K562 (cell line): ENCODE results near the gene BAG5. TPM values are rescaled to one million over a fixed set of nuclear protein-coding genes. Genes with fewer than 3 reads are reported as not detected.

ENCODE experiments used
- CCNT2 ChIP-seq: IDR thresholded peaks from 2 replicates; pipeline ENCODE4 v1.6.1; 2011; ENCODE audit warnings: borderline replicate concordance, low read depth, mild to moderate bottlenecking, moderate library complexity, mixed read lengths, low read length; ENCODE audit not compliant: insufficient read length; ENCODE audit errors: extremely low read depth
- CREB1 ChIP-seq, 2 experiments: sonication (generic) in 1 of 2; formaldehyde crosslinking in 1 of 2; IDR thresholded peaks; 2 replicates each; pipeline versions ENCODE4 v1.6.1 to v1.8.0; 2012 to 2022; ENCODE audit warnings: inconsistent platforms in 1 of 2, mild to moderate bottlenecking in 1 of 2, missing genetic modification reagents in 1 of 2, moderate library complexity in 1 of 2
- CTBP1 ChIP-seq: fragments of 450-650 bp; IDR thresholded peaks from 2 replicates; pipeline ENCODE4 v1.6.1; 2016; ENCODE audit warnings: borderline replicate concordance
- DNMT1 ChIP-seq: fragments of 450-650 bp; IDR thresholded peaks from 2 replicates; pipeline ENCODE4 v1.6.1; 2016; ENCODE audit warnings: antibody characterized with exemption, mild to moderate bottlenecking
- ELF4 ChIP-seq: fragments of 450-650 bp; formaldehyde crosslinking; IDR thresholded peaks from 2 replicates; pipeline ENCODE4 v1.4.0; 2022; ENCODE audit warnings: missing genetic modification characterization
- EP300 ChIP-seq: IDR thresholded peaks from 2 replicates; pipeline ENCODE4 v1.6.1; 2012; ENCODE audit warnings: low read length, improper control_type of control experiment
- ESRRB ChIP-seq: fragments of 250-450 bp; sonication (Bioruptor Pico); IDR thresholded peaks from 2 replicates; pipeline ENCODE4 v1.5.0; 2020; ENCODE audit warnings: mild to moderate bottlenecking, moderate library complexity, borderline replicate concordance
- EZH2 ChIP-seq: IDR thresholded peaks from 2 replicates; pipeline ENCODE4 v1.6.1; 2012; ENCODE audit warnings: low read depth, mild to moderate bottlenecking, inconsistent platforms, low read length, borderline replicate concordance
- HDAC2 ChIP-seq: fragments of 450-650 bp; IDR thresholded peaks from 2 replicates; pipeline ENCODE4 v1.6.1; 2016; ENCODE audit warnings: mild to moderate bottlenecking
- HSF4 ChIP-seq: fragments of 250-450 bp; sonication (Bioruptor Pico); IDR thresholded peaks from 2 replicates; pipeline ENCODE4 v2.1.2; 2022; ENCODE audit warnings: mild to moderate bottlenecking, moderate library complexity, borderline replicate concordance
- IFI16 ChIP-seq: fragments of 250-450 bp; sonication (Bioruptor Pico); IDR thresholded peaks from 2 replicates; pipeline ENCODE4 v2.1.2; 2022; ENCODE audit warnings: mild to moderate bottlenecking, inconsistent platforms
- L3MBTL2 ChIP-seq: fragments of 450-650 bp; IDR thresholded peaks from 2 replicates; pipeline ENCODE4 v1.6.1; 2016; ENCODE audit warnings: mild to moderate bottlenecking, moderate library complexity
- LARP7 ChIP-seq: fragments of 450-650 bp; IDR thresholded peaks from 2 replicates; pipeline ENCODE4 v1.6.1; 2016
- LCOR ChIP-seq: sonication (generic); formaldehyde crosslinking; IDR thresholded peaks from 2 replicates; pipeline ENCODE4 v1.8.0; 2022; ENCODE audit warnings: mild to moderate bottlenecking, missing genetic modification reagents
- MTF1 ChIP-seq: fragments of 250-450 bp; sonication (Bioruptor Pico); IDR thresholded peaks from 2 replicates; pipeline ENCODE4 v1.9.0; 2021; ENCODE audit warnings: moderate library complexity, mild to moderate bottlenecking, inconsistent platforms, borderline replicate concordance
- NCOR1 ChIP-seq: fragments of 450-650 bp; IDR thresholded peaks from 2 replicates; pipeline ENCODE4 v1.6.1; 2016; ENCODE audit warnings: mild to moderate bottlenecking, moderate library complexity
- NFE2L1 ChIP-seq: fragments of 450-650 bp; IDR thresholded peaks from 2 replicates; pipeline ENCODE4 v1.6.1; 2016; ENCODE audit warnings: missing genetic modification characterization, low read depth, mild to moderate bottlenecking, missing compliant biosample characterization, moderate library complexity, borderline replicate concordance
- PHF8 ChIP-seq: fragments of 200-600 bp; sonication (generic); IDR thresholded peaks from 2 replicates; pipeline ENCODE4 v1.6.1; 2012; ENCODE audit warnings: mixed run types, mild to moderate bottlenecking, inconsistent platforms, low read length, moderate library complexity, borderline replicate concordance
- SAFB ChIP-seq: fragments of 200-400 bp; formaldehyde crosslinking; IDR thresholded peaks from 2 replicates; pipeline ENCODE4 v1.6.1; 2017; ENCODE audit warnings: low read depth, low read length, borderline replicate concordance
- SMARCA4 ChIP-seq: fragments of 450-650 bp; IDR thresholded peaks from 2 replicates; pipeline ENCODE4 v1.6.1; 2016
- SRSF9 ChIP-seq: fragments of 200-400 bp; formaldehyde crosslinking; IDR thresholded peaks from 2 replicates; pipeline ENCODE4 v1.6.1; 2017; ENCODE audit warnings: low read depth, low read length, borderline replicate concordance
- TAF1 ChIP-seq: IDR thresholded peaks from 2 replicates; pipeline ENCODE4 v1.6.1; 2011; ENCODE audit warnings: mild to moderate bottlenecking, low read length, moderate library complexity; ENCODE audit not compliant: insufficient read depth, control insufficient read depth, severe bottlenecking; ENCODE audit errors: extremely low read depth
- ZNF121 ChIP-seq: sonication (generic); formaldehyde crosslinking; conservative IDR thresholded peaks from 2 replicates; pipeline ENCODE4 v1.8.0; 2022; ENCODE audit warnings: missing genetic modification reagents
- ZNF76 ChIP-seq: fragments of 250-450 bp; sonication (Bioruptor Pico); IDR thresholded peaks from 2 replicates; pipeline ENCODE4 v1.4.0; 2020; ENCODE audit warnings: mild to moderate bottlenecking, moderate library complexity, borderline replicate concordance
- polyA plus RNA-seq, 8 experiments: library from polyadenylated mRNA; depleted of rRNA in 4 of 8; stranded (reverse) in 5 of 8; unstranded in 3 of 8; fragments of >200 nt; fragmentation: Nextera tagmentation in 2 of 8; fragmentation: Illumina TruSeq in 1 of 8; extraction: Ambion mirVana in 2 of 8; extraction: Trizol in 1 of 8; gene quantifications; 2 replicates each; pipeline versions ENCODE4 v1.2.1 to v1.2.3, GENCODE V29; 2011 to 2014; ENCODE audit warnings: inconsistent platforms in 1 of 8, missing spikeins in 1 of 8
- total RNA-seq, 7 experiments: library from RNA; depleted of rRNA in 6 of 7; stranded (reverse); fragments of >200 nt in 6 of 7; fragmentation: Illumina TruSeq in 2 of 7; extraction: Trizol in 2 of 7; gene quantifications; 2 replicates each; pipeline versions ENCODE4 v1.2.1 to v1.2.3, GENCODE V29; 2011 to 2021; ENCODE audit warnings: low replicate concordance in 1 of 7
- TF ChIP-seq, protein P1 (sequence below): fragments of 200-800 bp; sonication (Bioruptor generic); IDR thresholded peaks from 2 replicates; pipeline ENCODE4 v1.6.1; 2017; ENCODE audit warnings: missing genetic modification characterization, missing compliant biosample characterization
- TF ChIP-seq, protein P2 (sequence below): fragments of 450-650 bp; formaldehyde crosslinking; IDR thresholded peaks from 2 replicates; pipeline ENCODE4 v1.4.0; 2020; ENCODE audit warnings: mild to moderate bottlenecking, mixed read lengths

Gene BAG5
- total and polyA plus RNA-seq, 9 of the 15 experiments (the other 6 are each of a cell fraction or from before 2014, with no cell fraction given), result 7.9 to 21.4 (median 13.2) TPM

- TF ChIP-seq HSF4 (CRISPR knock-in tag) (no peak), HDAC2 (no peak), CTBP1 (0 out of 2 replicates have a peak, but pooled peaks have one; percentile 19), ZNF121 (CRISPR knock-in tag) (no peak), NCOR1 (no peak), SRSF9 (no peak), ESRRB (CRISPR knock-in tag) (no peak), EZH2 (no peak), ZNF76 (CRISPR knock-in tag) (no peak), L3MBTL2 (peak; percentile 0; the same call in 1 of the 2 replicates), IFI16 (no peak), LCOR (CRISPR knock-in tag) (no peak), CREB1 (IDR thresholded peaks at IDR 0.05) (peak; percentile 71), CREB1 (CRISPR knock-in tag; IDR thresholded peaks at IDR 0.05) (no peak), SAFB (0 out of 2 replicates have a peak, but pooled peaks have one; percentile 14), EP300 (no peak), SMARCA4 (no peak), ELF4 (no peak), LARP7 (no peak), PHF8 (peak; percentile 18; the same call in 1 of the 2 replicates), MTF1 (CRISPR knock-in tag) (no peak), NFE2L1 (no peak), CCNT2 (no peak), TAF1 (no peak), DNMT1 (no peak)
- TF ChIP-seq, protein P1, sequence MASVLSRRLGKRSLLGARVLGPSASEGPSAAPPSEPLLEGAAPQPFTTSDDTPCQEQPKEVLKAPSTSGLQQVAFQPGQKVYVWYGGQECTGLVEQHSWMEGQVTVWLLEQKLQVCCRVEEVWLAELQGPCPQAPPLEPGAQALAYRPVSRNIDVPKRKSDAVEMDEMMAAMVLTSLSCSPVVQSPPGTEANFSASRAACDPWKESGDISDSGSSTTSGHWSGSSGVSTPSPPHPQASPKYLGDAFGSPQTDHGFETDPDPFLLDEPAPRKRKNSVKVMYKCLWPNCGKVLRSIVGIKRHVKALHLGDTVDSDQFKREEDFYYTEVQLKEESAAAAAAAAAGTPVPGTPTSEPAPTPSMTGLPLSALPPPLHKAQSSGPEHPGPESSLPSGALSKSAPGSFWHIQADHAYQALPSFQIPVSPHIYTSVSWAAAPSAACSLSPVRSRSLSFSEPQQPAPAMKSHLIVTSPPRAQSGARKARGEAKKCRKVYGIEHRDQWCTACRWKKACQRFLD (CRISPR knock-in tag), result no peak
- TF ChIP-seq, protein P2, sequence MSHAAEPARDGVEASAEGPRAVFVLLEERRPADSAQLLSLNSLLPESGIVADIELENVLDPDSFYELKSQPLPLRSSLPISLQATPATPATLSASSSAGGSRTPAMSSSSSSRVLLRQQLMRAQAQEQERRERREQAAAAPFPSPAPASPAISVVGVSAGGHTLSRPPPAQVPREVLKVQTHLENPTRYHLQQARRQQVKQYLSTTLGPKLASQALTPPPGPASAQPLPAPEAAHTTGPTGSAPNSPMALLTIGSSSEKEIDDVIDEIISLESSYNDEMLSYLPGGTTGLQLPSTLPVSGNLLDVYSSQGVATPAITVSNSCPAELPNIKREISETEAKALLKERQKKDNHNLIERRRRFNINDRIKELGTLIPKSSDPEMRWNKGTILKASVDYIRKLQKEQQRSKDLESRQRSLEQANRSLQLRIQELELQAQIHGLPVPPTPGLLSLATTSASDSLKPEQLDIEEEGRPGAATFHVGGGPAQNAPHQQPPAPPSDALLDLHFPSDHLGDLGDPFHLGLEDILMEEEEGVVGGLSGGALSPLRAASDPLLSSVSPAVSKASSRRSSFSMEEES (CRISPR knock-in tag), result no peak
These were observed 41.0 kb downstream of the BAG5 start (continued) for GRCh38 chr14:103521438-103521950.
